Adrenal gland (tissue), 5 donors: ENCODE results near the gene GALR3.

ENCODE experiments used
- POLR2A ChIP-seq, 2 donors: fragments of 450-650 bp; IDR thresholded peaks; one replicate each; pipeline ENCODE4 v1.6.1; 2017; ENCODE audit warnings: antibody characterized with exemption in 2 of 2, mild to moderate bottlenecking in 2 of 2, moderate library complexity in 1 of 2
- TF ChIP-seq, protein P1 (sequence below), 6 experiments: fragments of 450-650 bp in 4 of 6; fragments of 200-600 bp in 2 of 6; sonication (generic) in 1 of 6; IDR thresholded peaks; 1 replicate in 5 of 6; 2 replicates in 1 of 6; pipeline versions ENCODE4 v1.5.1 to v1.8.0; 2016 to 2021; ENCODE audit warnings: antibody characterized with exemption in 6 of 6, mild to moderate bottlenecking in 2 of 6, moderate library complexity in 1 of 6
- donor health status: DM: no; HTN: no; CAD: no.

DNA sequence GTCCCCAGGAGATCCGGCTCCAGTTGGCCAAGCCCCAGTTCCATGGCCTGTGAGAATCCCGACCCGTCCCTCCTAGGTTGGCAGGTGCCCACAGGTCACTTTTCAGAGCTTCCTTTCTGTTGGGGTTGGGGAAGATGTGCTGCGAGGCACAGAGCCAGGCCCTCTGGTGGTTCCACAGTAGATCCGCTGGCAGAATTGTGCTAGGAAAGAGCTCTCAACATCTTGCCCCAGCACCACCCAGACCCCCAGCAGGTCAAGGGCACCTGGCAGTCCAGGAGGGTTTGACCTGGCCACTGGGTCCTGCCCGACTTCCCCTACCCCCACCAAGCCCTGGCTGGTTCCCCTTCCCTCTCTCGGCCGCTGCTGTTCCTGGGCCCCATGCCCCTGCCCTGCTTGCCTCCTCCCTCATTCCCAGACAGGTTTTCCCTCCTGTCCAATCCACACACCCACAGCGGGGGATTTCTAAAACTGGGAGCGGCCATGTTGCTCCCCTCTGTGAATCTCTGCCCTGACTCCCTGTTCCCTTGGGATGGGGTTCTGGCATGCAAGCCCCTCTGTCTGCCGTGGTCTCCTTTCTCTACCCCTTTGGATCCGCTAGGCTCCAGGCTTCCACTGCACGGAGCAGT, 41.6 kb upstream of the GALR3 start:
- TF ChIP-seq, protein P1, sequence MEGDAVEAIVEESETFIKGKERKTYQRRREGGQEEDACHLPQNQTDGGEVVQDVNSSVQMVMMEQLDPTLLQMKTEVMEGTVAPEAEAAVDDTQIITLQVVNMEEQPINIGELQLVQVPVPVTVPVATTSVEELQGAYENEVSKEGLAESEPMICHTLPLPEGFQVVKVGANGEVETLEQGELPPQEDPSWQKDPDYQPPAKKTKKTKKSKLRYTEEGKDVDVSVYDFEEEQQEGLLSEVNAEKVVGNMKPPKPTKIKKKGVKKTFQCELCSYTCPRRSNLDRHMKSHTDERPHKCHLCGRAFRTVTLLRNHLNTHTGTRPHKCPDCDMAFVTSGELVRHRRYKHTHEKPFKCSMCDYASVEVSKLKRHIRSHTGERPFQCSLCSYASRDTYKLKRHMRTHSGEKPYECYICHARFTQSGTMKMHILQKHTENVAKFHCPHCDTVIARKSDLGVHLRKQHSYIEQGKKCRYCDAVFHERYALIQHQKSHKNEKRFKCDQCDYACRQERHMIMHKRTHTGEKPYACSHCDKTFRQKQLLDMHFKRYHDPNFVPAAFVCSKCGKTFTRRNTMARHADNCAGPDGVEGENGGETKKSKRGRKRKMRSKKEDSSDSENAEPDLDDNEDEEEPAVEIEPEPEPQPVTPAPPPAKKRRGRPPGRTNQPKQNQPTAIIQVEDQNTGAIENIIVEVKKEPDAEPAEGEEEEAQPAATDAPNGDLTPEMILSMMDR (IDR thresholded peaks at IDR 0.05): peak in 5 of 6 experiments; percentile 30 to 47 (median 34)
- no peak for TF ChIP-seq POLR2A (IDR thresholded peaks at IDR 0.05)
